Karpas-422 (cell line): ENCODE data around the gene LRRC23. TPM values are rescaled to one million over a fixed set of nuclear protein-coding genes. Genes with fewer than 3 reads are reported as not detected.
A peak's percentile ranks its signal among the peaks of the same experiment; 100 is the strongest.

ENCODE experiments used
- DNase-seq: peaks from one replicate; pipeline ENCODE4 v3.0.0-alpha.2; 2015
- H2AFZ ChIP-seq: fragments of 200-600 bp; sonication (generic); 2 replicates; pipeline ENCODE4 v1.6.1; 2014; ENCODE audit warnings: antibody characterized with exemption, low read length, mixed read lengths
- H3K27ac ChIP-seq: fragments of 200-600 bp; sonication (generic); 2 replicates; pipeline ENCODE4 v1.5.1; 2014; ENCODE audit warnings: mild to moderate bottlenecking, low read length, moderate library complexity
- H3K27me3 ChIP-seq: fragments of 200-600 bp; sonication (generic); 2 replicates; pipeline ENCODE4 v1.6.1; 2014; ENCODE audit warnings: low read length, mixed read lengths
- H3K36me3 ChIP-seq: fragments of 200-600 bp; sonication (generic); 2 replicates; pipeline ENCODE4 v1.6.1; 2014; ENCODE audit warnings: low read length, mixed read lengths; ENCODE audit not compliant: insufficient read depth
- H3K4me1 ChIP-seq: fragments of 200-600 bp; sonication (generic); 2 replicates; pipeline ENCODE4 v1.6.1; 2014; ENCODE audit warnings: mild to moderate bottlenecking, low read length, mixed read lengths
- H3K4me2 ChIP-seq: fragments of 200-600 bp; sonication (generic); 2 replicates; pipeline ENCODE4 v1.6.1; 2014; ENCODE audit warnings: low read length, low read depth, mild to moderate bottlenecking; ENCODE audit not compliant: poor library complexity, severe bottlenecking
- H3K4me3 ChIP-seq: fragments of 200-600 bp; sonication (generic); 2 replicates; pipeline ENCODE4 v1.5.1; 2014; ENCODE audit warnings: mild to moderate bottlenecking, antibody characterized with exemption, low read length, mixed read lengths
- H3K79me2 ChIP-seq: fragments of 200-600 bp; sonication (generic); 2 replicates; pipeline ENCODE4 v1.6.1; 2014; ENCODE audit warnings: mild to moderate bottlenecking, low read length, mixed read lengths
- H3K9ac ChIP-seq: fragments of 200-600 bp; sonication (generic); 2 replicates; pipeline ENCODE4 v1.6.0; 2014; ENCODE audit warnings: low read length
- H3K9me2 ChIP-seq: fragments of 200-600 bp; sonication (generic), shearing (Covaris generic); replicated peaks from 2 replicates; pipeline ENCODE4 v1.6.0; 2014; ENCODE audit warnings: mild to moderate bottlenecking, low read length, moderate library complexity; ENCODE audit not compliant: insufficient read depth
- H3K9me3 ChIP-seq: fragments of 300-700, 200-600 bp; sonication (generic); 2 replicates; pipeline ENCODE4 v1.6.1; 2014; ENCODE audit warnings: low read length, mixed read lengths
- H4K20me1 ChIP-seq: fragments of 200-600 bp; sonication (generic); 2 replicates; pipeline ENCODE4 v1.6.1; 2014; ENCODE audit warnings: mild to moderate bottlenecking, antibody characterized with exemption, low read length, low read depth; ENCODE audit not compliant: insufficient read depth
- total RNA-seq: library from RNA; depleted of rRNA; stranded (reverse); fragments of >200 nt; shearing (Covaris generic); gene quantifications from 2 replicates; pipeline ENCODE4 v1.2.3, GENCODE V29; 2014; ENCODE audit warnings: low replicate concordance

The LRRC23 gene
- total RNA-seq, 1 experiment from 2014 or later, result 9.7 TPM

DNA sequence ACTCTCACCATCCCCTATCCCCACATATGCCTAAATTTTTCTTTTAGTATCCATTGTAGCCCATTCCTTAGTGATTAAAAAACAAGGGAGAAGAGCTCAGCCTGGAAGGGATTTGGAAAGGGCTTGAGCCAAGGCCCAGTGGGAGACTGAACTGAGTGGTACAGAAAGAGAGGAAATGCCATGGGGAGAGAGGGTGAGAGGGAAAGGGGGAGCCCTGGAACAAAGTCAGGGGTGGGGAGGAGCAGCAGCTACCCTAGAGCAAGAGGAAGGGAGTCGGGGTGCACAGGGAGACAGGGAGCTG is 20.6 kb downstream of the LRRC23 start:
- H3K4me2 ChIP-seq, result peak overlapping the region; percentile 65
- peaks cover 29% of the 10 kb centered on the region for H3K79me2 ChIP-seq
- no peak overlapping the region for H2AFZ ChIP-seq
- H3K9ac ChIP-seq, result no peak overlapping the region
- H4K20me1 ChIP-seq, result no peaks in the 10 kb centered on the region
- H3K4me1 ChIP-seq, result peaks cover 73% of the 10 kb centered on the region
- H3K9me3 ChIP-seq, result no peaks in the 10 kb centered on the region
- no peak overlapping the region for H3K4me3 ChIP-seq
- no peaks in the 10 kb centered on the region for H3K9me2 ChIP-seq
- no peaks in the 10 kb centered on the region for H3K36me3 ChIP-seq
- DNase-seq, result no peak
- no peaks in the 10 kb centered on the region for H3K27me3 ChIP-seq
- H3K27ac ChIP-seq, result no peak overlapping the region

DNA sequence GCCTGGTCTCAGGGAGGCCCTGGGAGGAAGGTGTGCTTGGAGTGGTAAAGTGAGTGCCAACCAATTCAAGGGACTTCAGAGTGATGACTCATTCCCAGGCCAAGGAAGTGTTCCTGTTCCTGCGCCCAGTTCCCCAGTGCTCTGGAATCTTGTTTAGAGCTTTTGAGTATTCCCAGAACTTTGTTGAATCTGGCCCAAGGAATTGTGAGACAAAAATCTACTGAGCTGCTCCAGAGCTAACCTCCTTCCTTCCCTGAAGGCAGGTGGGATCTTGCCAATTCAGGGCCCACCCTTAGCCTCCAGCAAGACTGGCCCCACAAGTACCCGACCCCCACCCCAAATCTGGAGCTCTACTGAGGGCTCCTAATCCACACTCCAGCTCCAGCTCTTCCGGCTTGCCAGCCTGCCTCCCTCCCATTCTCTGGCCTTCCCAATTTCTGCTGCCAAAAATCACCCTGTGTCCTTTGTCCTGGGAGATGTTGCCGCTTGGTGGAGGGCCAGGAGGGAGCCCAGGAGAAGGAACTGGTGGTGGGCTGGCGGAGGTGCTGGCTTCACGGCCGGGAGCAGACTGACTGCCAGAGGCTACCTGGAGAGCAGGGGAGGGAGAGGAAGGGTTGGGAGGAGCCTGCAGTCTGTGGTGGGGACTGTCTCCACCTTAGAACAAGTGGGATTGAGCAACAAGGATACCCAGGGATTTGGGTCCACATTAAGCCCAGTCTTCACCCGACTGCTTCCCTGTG is 21.1 kb downstream of the LRRC23 start:
- peaks cover 31% of the 10 kb centered on the region for H3K79me2 ChIP-seq
- H3K9ac ChIP-seq, result no peak overlapping the region
- H3K27me3 ChIP-seq, result no peaks in the 10 kb centered on the region
- no peaks in the 10 kb centered on the region for H3K9me3 ChIP-seq
- H3K4me3 ChIP-seq, result no peak overlapping the region
- DNase-seq, result peak; percentile 52
- H3K4me2 ChIP-seq, result no peak overlapping the region
- no peaks in the 10 kb centered on the region for H4K20me1 ChIP-seq
- no peaks in the 10 kb centered on the region for H3K36me3 ChIP-seq
- peaks cover 73% of the 10 kb centered on the region for H3K4me1 ChIP-seq
- H2AFZ ChIP-seq, result no peak overlapping the region
- H3K9me2 ChIP-seq, result no peaks in the 10 kb centered on the region
- H3K27ac ChIP-seq, result no peak overlapping the region

DNA sequence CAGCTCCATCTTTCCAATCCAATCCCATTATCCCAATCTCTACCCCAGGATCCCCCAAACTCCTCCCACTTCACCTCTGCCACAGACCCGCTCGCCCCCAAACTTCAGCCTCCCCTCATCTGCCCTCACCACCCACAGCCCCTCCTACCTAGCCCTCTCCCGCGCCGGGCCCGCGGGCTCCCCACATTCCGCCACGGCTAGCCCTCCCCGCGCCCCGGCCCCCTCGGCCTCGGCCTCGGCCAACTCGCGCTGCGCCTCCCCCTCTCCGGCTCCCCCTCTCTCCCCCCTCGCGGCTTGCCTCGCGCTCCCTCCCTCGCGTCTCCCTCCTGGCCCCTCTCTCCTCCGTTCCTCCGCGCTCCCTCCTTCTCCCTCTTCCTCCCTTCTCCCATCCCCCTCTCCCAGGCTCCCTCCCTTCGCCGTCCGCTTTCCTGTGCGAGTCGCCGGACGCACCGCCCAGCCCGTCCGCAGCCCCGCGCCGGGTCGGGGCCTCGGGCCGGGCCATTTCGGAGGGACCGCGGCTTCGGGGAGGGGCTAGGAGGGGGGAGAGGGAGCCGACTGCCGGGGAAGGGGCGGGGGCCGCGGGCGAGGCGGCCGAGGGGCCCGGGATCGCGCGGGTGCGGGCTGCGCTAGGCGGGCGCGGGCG is 22.9 kb downstream of the LRRC23 start, which contains the start of gene ATN1:
Gene ATN1 (plus strand): TSS at position 581 of the 643 bp plus-strand sequence. CDS start 6,043 bp downstream, outside the sequence.
- H3K9me3 ChIP-seq, result no peaks in the 10 kb centered on the region
- H4K20me1 ChIP-seq, result no peaks in the 10 kb centered on the region
- peak within 1 kb of the TSS; percentile 70 for H2AFZ ChIP-seq
- peaks cover 36% of the 10 kb centered on the region for H3K79me2 ChIP-seq
- H3K27me3 ChIP-seq, result no peaks in the 10 kb centered on the region
- H3K4me1 ChIP-seq, result peaks cover 65% of the 10 kb centered on the region
- peak; percentile 81 for DNase-seq
- H3K9ac ChIP-seq, result peak within 1 kb of the TSS; percentile 92
- peak within 1 kb of the TSS; percentile 77 for H3K4me2 ChIP-seq
- peak within 1 kb of the TSS; percentile 68 for H3K27ac ChIP-seq
- H3K4me3 ChIP-seq, result peak within 1 kb of the TSS; percentile 80
- no peaks in the 10 kb centered on the region for H3K9me2 ChIP-seq
- H3K36me3 ChIP-seq, result no peaks in the 10 kb centered on the region

DNA sequence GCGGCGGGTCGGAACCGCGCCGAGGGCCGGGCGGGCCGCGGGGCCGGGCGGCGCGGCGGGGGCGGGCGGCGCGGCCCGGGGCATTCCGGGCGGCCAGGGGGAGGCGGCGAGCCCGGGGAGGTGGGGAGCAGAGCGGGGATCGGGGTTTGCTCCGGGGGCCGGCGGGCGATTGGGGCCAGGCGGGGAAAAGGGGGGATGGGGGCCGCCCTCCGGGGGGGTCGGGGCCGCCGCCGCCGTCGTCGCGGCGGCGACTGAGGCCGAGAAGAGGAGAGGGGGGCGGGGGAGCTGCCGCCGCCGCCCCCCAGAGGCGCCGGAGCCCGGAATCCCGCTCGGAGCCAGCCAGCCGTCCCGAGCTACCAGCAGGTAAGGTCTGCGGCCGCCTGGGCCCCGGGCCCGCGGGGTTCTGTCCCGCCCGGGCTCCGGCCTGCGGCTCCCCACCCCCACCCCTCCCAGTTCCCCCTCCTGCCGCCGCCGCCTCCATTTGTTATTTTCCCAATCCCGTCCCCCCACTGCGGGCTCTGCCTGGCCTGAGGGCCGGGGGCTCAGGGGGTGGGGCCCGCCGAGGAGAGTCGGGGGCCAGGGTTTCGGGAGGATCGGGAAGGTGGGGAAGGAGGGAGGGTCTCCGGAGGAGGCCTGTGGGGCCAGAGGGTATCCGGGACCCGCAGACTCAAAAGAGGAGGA is 23.5 kb downstream of the LRRC23 start:
- Histone ChIP-seq H3K4me1 (peaks cover 59% of the 10 kb centered on the region), H4K20me1 (no peaks in the 10 kb centered on the region), H3K4me2 (peak overlapping the region; percentile 77), H3K79me2 (peaks cover 36% of the 10 kb centered on the region), H3K4me3 (peak overlapping the region; percentile 80), H3K9ac (peak overlapping the region; percentile 92), H3K27me3 (no peaks in the 10 kb centered on the region), H3K36me3 (no peaks in the 10 kb centered on the region), H3K9me2 (no peaks in the 10 kb centered on the region), H2AFZ (no peak overlapping the region), H3K27ac (peak overlapping the region; percentile 63), H3K9me3 (no peaks in the 10 kb centered on the region)
- peak; percentile 51 for DNase-seq

DNA sequence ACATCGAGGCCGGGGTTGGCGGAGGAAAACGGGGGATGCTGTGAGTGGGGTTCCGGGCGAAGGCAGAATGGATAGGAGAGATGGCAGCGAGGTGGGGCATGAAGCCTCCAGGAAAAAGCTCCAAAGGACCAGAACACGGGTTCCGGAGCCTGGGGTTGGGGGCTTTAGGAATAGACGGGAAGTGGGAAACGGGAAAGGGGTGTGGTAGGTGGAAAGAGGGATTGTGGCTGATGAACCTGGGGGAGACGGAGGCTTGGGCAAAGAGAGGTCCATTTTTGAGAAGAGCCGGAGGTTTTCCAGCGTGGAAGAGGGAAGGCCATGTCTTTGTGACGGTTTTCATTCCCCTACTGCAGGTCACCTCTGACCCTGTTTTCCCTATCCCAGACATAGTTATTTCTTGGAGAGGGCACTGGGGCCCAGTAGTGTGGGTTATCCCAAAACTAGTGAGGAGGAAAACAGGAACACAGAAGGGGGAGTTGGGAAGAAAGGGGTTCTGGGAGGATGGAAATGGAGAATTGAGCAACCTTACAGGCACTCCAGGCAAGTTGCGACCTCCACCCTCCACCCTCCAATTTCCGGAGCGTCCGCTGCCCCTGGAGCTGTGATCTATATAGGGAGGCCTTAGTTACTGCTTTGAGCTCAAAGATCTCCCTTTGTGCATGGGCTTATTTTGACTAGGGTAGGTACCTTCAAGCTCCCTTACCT is 24.2 kb downstream of the LRRC23 start:
- Histone ChIP-seq H3K4me3 (peak overlapping the region; percentile 80), H3K9ac (peak overlapping the region; percentile 81), H3K27ac (peak overlapping the region; percentile 63), H4K20me1 (no peaks in the 10 kb centered on the region), H3K36me3 (no peaks in the 10 kb centered on the region), H3K9me2 (no peaks in the 10 kb centered on the region), H3K4me1 (peaks cover 52% of the 10 kb centered on the region), H2AFZ (no peak overlapping the region), H3K27me3 (no peaks in the 10 kb centered on the region), H3K79me2 (peaks cover 36% of the 10 kb centered on the region), H3K9me3 (no peaks in the 10 kb centered on the region), H3K4me2 (peak overlapping the region; percentile 77)
- peak; percentile 41 for DNase-seq

DNA sequence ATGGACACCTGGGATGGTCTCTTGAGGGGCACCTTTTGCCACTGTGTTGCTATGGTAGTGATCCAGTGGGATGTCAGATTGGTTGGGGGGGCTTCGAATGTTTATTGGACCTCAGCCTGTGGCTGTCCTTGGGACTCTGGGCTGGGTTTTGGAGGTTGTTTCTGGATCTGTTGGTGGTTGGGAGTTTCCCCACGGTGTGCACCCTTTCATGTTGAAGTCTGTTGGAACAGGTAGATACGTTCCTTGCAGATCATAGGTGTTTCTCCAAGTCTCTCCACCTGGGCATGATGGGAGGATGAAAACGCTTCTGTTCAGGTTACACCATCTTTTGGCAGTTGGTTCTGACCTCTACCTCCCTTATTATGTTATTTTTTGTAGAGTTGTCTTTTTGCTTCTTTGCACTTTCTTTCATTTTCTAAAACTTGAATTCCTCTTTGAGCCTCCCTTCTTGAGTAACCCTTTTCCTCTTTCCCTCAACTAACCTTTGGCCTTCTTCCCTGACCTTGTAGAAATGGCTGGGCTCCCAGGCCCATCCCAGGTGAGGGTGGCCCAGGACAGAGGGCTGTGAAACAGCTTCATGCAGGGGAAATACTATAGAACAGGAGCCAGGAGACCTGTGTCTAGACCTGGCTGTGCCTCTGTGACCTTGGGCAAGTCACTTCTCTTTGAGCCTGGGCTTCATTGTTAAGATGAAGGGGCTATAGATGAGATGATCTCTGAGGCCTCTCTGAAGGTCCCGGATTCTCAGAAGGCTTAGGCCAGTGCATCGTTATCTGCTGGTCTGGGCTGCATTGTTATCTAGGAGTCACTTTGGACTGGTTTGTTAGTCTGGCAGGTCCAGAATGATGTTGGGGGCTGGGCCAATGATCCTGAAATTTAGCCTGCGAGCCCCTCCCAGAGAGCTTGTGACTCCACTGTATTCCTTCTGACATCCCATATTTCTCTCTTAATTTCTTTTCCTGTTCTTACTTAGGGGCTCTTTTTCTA is 25.1 kb downstream of the LRRC23 start:
- H3K27ac ChIP-seq, result peak overlapping the region; percentile 63
- peaks cover 43% of the 10 kb centered on the region for H3K4me1 ChIP-seq
- no peaks in the 10 kb centered on the region for H3K36me3 ChIP-seq
- H3K4me3 ChIP-seq, result peak overlapping the region; percentile 80; the same call in 1 of the 2 replicates
- H4K20me1 ChIP-seq, result no peaks in the 10 kb centered on the region
- H3K79me2 ChIP-seq, result peaks cover 36% of the 10 kb centered on the region
- H2AFZ ChIP-seq, result no peak overlapping the region
- no peaks in the 10 kb centered on the region for H3K9me2 ChIP-seq
- peak; percentile 41 for DNase-seq
- H3K4me2 ChIP-seq, result peak overlapping the region; percentile 77
- no peaks in the 10 kb centered on the region for H3K27me3 ChIP-seq
- H3K9ac ChIP-seq, result peak overlapping the region; percentile 81
- no peaks in the 10 kb centered on the region for H3K9me3 ChIP-seq

DNA sequence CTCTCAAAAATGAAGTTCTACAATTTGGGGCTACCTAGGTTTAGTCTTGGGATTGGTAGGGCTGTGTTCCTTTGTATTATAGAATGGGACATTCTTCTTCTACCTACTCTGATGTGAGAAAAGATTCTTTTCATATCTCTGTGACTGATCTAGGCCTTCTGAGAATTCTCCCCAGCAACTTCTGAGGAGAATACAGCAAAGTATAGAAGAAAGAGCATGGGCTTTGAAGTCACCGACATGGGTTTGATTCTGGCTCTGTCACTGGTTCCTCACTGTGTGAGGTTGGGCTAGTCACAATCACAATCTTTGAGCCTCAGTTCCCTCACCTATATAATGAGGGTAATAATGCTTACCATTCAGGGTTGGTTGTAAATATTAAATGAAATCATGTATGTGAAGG is 28.1 kb downstream of the LRRC23 start:
- H3K4me3 ChIP-seq, result no peak overlapping the region
- H3K9me2 ChIP-seq, result no peaks in the 10 kb centered on the region
- H3K9me3 ChIP-seq, result no peaks in the 10 kb centered on the region
- no peak overlapping the region for H2AFZ ChIP-seq
- peaks cover 9% of the 10 kb centered on the region; the same call in 1 of the 2 replicates for H3K36me3 ChIP-seq
- H3K79me2 ChIP-seq, result peaks cover 26% of the 10 kb centered on the region
- H3K4me2 ChIP-seq, result no peak overlapping the region
- H3K27ac ChIP-seq, result peak overlapping the region; percentile 3; the same call in 1 of the 2 replicates
- peaks cover 47% of the 10 kb centered on the region for H3K4me1 ChIP-seq
- no peak overlapping the region for H3K9ac ChIP-seq
- H4K20me1 ChIP-seq, result no peaks in the 10 kb centered on the region
- H3K27me3 ChIP-seq, result no peaks in the 10 kb centered on the region
- DNase-seq, result no peak
